CD4-positive, alpha-beta T cell treated with Interleukin-15 for 4 hours (primary cell): ENCODE results near the gene USP14.

Experiments used
- DNase-seq: peaks from one replicate; pipeline ENCODE4 v3.0.0-alpha.2; 2020; ENCODE audit warnings: low spot score

The USP14 gene

DNA sequence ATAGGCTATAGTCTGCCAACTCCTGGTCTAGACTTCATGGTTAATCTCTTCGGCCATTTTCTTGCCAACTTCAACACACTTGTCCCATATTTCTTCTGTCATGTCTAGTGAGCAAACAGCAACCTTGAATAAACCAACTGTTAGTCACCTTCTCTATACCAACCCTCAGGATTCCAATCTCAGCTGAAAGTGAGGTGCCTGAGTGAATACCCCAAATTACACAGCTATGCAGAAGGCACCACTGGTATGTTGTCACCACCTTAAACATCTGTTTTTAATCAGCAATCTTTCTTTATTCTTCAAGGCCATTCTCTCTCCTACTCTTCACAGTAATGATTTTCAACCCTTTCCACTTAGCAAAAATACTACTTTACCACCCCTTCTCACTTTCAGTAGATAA, 70.2 kb downstream of the USP14 start:
- DNase-seq = no peak

DNA sequence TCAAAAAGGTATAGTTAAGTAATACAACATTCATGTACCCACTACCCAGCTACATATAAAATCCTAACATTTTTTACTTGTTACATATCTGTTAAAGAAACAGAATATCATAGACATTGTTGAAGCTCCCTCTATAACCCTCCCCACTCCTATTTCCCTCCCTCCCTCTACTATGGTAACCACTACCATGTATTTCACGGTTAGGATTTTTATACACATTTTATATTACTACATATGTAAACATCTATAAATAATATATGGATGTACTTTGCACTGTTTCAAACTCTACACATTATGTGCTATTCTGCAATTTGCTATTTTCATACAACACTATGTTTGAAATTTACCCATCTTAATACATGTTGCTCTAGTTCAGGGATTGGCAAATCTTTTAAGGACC, 73.2 kb downstream of the USP14 start:
- DNase-seq = no peak

DNA sequence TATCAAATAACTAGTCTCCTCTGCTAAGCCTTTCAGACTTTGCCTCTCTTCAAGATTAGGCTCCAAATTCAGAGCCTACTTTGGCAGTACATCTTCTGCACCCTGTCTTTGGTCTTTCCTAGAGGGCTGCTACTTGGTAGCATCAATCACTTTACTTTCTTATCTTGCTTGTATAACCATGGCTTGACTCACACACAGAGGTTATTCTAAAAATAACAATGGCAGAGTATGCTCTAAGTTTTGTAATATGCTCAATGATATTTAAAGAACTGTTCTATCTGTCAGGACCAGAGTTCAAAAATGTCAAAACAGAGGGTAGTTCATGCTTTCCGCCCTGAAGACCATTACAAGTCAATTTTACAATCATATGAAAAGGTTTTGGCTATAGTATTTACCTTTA, 81.8 kb downstream of the USP14 start:
- DNase-seq = no peak

DNA sequence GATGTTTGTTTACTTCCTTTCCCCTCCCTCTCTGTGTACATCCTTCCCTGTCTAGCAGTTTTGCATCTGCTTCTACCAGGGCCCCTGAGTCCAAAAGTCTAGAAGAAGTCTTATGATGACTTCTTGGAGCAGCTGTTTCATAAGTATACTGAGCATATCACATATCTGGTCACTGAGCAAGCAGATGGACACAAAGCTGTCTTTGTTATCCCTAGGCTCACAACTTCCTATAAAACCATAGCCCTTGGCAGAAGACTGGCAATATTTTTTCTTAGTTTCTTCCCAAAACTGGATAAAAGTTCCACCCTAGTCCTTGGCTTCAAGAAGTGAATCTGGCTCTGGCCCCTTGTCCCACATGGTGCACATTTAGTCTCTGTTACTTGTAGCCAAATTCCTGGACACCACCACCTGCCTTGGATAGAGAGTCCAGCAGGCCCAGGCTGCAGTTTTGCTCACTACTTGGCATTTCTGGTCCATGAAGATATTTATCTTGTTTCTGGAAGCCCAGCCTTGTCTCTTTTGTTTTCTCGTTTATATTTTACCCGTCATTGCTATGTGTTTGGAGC, 87.0 kb downstream of the USP14 start:
- DNase-seq = no peak

DNA sequence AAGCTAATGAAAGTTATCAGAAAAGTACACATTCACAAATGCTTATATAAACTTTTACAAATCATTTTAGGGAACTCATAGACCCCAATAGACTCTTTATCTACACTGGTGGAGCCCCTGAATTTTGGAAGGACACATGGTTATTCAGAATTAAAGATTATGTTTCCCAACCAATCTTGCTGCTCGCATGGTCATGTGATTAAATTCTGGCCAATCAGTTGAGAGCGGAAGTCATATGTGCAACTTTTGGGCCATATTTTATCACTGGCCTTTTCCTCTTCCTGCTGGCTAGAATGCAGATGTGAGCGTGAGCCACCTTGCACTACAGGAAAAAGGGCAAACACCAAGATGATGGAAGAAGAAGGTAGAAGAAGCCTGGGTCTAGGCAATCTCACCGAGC, 89.7 kb downstream of the USP14 start:
- DNase-seq = no peak

DNA sequence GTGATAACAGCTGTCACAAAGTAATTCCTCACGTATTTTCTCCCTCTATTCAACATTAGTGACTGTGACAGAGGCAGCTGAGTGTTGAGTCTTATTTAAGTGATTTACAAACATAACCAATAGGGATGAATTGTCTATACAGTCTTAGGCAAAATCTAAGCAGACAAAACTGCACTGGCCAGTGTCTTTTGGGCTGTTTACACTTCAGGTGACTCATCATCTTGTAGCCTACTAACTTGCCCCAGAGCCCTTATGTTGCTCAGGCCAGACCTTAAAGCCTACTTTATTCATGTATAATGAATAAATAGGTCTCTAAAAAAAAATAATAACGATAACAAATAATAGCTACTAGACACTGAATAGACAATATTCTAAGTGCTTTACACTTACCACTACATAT, 92.3 kb downstream of the USP14 start:
- no peak for DNase-seq

DNA sequence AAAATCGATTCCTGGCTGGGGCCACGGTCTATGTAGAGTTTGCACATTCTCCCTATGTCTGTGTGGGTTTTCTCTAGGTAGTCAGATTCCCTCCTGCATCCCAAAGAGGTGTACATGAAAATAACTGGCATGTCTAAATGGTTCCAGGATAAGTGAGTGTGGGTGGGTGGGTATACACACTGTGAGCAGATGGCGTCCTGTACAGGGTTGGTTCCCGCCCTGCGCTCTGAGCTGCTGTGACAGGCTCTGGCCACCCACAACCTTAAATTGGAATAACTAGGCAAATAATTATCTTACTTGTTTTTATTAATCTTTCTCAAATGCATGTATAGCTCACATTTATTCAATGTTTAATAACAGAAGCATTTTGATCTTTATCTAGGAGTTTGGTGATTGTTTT, 93.2 kb downstream of the USP14 start:
- no peak for DNase-seq

DNA sequence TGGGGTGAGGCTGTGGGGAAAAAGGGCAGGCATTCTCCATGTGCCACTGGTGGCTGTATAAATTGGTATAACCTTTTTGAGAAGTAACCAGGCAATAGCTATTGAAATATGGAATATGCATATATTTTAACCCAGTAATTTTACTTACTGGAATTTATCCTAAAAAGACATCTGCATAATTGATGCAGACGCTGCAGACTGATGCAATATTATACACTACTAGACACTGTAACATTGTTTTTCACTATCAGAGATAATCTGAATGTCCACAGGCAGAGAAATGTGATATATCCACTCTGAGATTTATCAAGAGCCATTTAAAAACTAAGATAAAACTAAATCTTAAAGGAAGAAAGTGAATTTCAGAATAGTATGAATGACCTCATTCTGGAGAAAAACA, 94.8 kb downstream of the USP14 start:
- DNase-seq = no peak

DNA sequence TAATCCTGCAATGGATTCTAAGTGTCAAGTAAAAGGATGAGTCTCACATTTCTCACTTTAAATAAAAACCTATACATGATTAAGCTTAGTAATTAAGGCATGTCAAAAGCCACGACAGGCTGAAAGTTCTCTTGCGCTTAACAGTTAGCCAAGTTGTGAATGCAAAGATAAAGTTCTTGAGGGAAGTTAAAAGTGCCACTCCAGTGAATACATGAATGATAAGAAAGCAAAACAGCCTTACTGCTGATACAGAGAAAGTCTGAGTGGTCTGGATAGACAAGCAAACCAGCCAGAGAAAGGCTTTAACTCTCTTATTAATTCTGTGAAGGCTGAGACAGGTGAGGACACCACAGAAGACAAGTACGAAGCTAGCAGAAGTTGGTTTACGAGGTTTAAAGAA, 96.8 kb downstream of the USP14 start:
- DNase-seq = no peak

DNA sequence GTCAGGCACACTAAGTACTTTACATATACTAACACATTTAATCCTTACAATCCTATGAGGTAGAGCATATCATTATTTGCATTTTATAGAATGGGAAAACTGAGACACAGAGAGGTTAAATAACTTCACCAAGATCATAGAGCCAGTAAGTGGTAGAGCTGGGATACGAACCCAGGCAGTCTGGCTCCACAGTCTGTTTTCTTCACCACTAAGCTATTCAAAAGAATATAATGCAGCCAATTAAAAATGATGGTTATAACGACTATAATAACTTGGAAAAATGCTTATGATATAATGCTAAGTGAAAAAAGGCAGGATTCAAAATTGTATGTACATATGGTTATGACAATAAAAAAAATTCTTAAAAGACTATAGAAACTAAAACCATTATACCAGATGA, 102.2 kb downstream of the USP14 start:
- DNase-seq = no peak

DNA sequence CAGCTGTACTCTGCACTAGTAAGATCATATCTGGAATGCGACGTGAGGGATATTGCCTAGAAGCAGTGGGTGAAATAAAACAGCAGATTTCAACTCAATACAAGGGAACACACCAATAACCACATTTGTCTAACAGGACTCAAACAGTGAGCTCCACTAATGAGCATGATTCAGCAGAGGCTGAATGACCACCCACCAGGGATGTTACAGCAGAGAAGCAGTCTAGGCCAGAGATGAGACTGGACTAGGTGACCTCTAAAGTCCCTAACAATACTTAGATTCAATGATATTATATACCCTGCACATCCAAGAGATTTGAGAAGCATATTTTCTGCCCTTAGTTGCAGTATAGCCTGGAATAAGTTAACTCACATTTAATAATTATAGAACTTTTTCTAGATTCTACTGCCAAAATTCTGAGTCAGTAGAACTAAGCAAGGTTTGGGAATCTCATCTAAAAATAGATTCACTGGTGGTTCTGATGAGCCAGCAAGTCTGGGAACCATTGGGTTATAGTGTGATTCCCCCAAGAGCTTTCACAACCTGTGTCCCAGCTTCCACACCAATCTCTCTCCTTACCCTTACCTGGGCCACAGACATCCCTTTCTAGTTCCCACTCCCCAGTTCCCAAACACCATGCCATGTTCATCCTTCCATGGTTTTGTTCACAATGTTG, 103.2 kb downstream of the USP14 start:
- no peak for DNase-seq
